ENCODE measurements around the gene HDDC3.

GRCh38 chr15:90948506-90948905, 16.2 kb upstream of the HDDC3 start:
- TF ChIP-seq, protein P1, sequence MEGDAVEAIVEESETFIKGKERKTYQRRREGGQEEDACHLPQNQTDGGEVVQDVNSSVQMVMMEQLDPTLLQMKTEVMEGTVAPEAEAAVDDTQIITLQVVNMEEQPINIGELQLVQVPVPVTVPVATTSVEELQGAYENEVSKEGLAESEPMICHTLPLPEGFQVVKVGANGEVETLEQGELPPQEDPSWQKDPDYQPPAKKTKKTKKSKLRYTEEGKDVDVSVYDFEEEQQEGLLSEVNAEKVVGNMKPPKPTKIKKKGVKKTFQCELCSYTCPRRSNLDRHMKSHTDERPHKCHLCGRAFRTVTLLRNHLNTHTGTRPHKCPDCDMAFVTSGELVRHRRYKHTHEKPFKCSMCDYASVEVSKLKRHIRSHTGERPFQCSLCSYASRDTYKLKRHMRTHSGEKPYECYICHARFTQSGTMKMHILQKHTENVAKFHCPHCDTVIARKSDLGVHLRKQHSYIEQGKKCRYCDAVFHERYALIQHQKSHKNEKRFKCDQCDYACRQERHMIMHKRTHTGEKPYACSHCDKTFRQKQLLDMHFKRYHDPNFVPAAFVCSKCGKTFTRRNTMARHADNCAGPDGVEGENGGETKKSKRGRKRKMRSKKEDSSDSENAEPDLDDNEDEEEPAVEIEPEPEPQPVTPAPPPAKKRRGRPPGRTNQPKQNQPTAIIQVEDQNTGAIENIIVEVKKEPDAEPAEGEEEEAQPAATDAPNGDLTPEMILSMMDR (IDR thresholded peaks at IDR 0.05): no peak
- TF ChIP-seq SIN3A (IDR thresholded peaks at IDR 0.05; ENCODE audit: borderline replicate concordance, insufficient read depth, low read depth, low read length): no peak
